ENCODE data around the gene CRIM1. TPM values are rescaled to one million over a fixed set of nuclear protein-coding genes. Genes with fewer than 3 reads are reported as not detected.

The CRIM1 gene
- total RNA-seq, 1 donor from 2014 or later: 103 TPM

GRCh38 chr2:36469710-36470109 is 114.1 kb downstream of the CRIM1 start:
- DNase-seq (ENCODE audit: low read depth): no peak
- H3K4me3 ChIP-seq (ENCODE audit: low read depth, low read length): no peak overlapping the region
- peaks cover 3% of the 10 kb centered on the region for H3K36me3 ChIP-seq (ENCODE audit: control insufficient read depth, insufficient read depth, low read length)
- H3K27me3 ChIP-seq (ENCODE audit: control insufficient read depth, insufficient read depth, low read length): no peaks in the 10 kb centered on the region
- no peak for TF ChIP-seq CTCF (IDR thresholded peaks at IDR 0.05; ENCODE audit: insufficient read depth, low read length, poor library complexity, severe bottlenecking)

- Histone ChIP-seq H3K4me3 (ENCODE audit: low read depth, low read length) (no peak overlapping the region), H3K27me3 (ENCODE audit: control insufficient read depth, insufficient read depth, low read length) (no peaks in the 10 kb centered on the region), H3K36me3 (ENCODE audit: control insufficient read depth, insufficient read depth, low read length) (peaks cover 8% of the 10 kb centered on the region)
- no peak for DNase-seq (ENCODE audit: low read depth)
- no peak for TF ChIP-seq CTCF (IDR thresholded peaks at IDR 0.05; ENCODE audit: insufficient read depth, low read length, poor library complexity, severe bottlenecking)
Observed at GRCh38 chr2:36473230-36473629, 117.7 kb downstream of the CRIM1 start.

- DNase-seq (ENCODE audit: low read depth): peak; percentile 61
- Histone ChIP-seq H3K36me3 (ENCODE audit: control insufficient read depth, insufficient read depth, low read length) (peaks cover 7% of the 10 kb centered on the region), H3K27me3 (ENCODE audit: control insufficient read depth, insufficient read depth, low read length) (no peaks in the 10 kb centered on the region), H3K4me3 (ENCODE audit: low read depth, low read length) (no peak overlapping the region)
- no peak for TF ChIP-seq CTCF (IDR thresholded peaks at IDR 0.05; ENCODE audit: insufficient read depth, low read length, poor library complexity, severe bottlenecking)
Observed at GRCh38 chr2:36476411-36476810, 120.8 kb downstream of the CRIM1 start.

GRCh38 chr2:36477315-36477714 is 121.7 kb downstream of the CRIM1 start:
- no peak for DNase-seq (ENCODE audit: low read depth)
- Histone ChIP-seq H3K36me3 (ENCODE audit: control insufficient read depth, insufficient read depth, low read length) (peaks cover 9% of the 10 kb centered on the region), H3K4me3 (ENCODE audit: low read depth, low read length) (no peak overlapping the region), H3K27me3 (ENCODE audit: control insufficient read depth, insufficient read depth, low read length) (no peaks in the 10 kb centered on the region)
- TF ChIP-seq CTCF (IDR thresholded peaks at IDR 0.05; ENCODE audit: insufficient read depth, low read length, poor library complexity, severe bottlenecking): no peak

GRCh38 chr2:36477746-36478145 is 122.2 kb downstream of the CRIM1 start:
- no peak overlapping the region for H3K4me3 ChIP-seq (ENCODE audit: low read depth, low read length)
- H3K36me3 ChIP-seq (ENCODE audit: control insufficient read depth, insufficient read depth, low read length): peaks cover 8% of the 10 kb centered on the region
- DNase-seq (ENCODE audit: low read depth): no peak
- no peaks in the 10 kb centered on the region for H3K27me3 ChIP-seq (ENCODE audit: control insufficient read depth, insufficient read depth, low read length)
- TF ChIP-seq CTCF (IDR thresholded peaks at IDR 0.05; ENCODE audit: insufficient read depth, low read length, poor library complexity, severe bottlenecking): no peak

GRCh38 chr2:36478332-36478738 is 122.8 kb downstream of the CRIM1 start:
- no peak for DNase-seq (ENCODE audit: low read depth)
- TF ChIP-seq CTCF (IDR thresholded peaks at IDR 0.05; ENCODE audit: insufficient read depth, low read length, poor library complexity, severe bottlenecking): no peak
- no peak overlapping the region for H3K4me3 ChIP-seq (ENCODE audit: low read depth, low read length)
- H3K27me3 ChIP-seq (ENCODE audit: control insufficient read depth, insufficient read depth, low read length): no peaks in the 10 kb centered on the region
- peaks cover 8% of the 10 kb centered on the region for H3K36me3 ChIP-seq (ENCODE audit: control insufficient read depth, insufficient read depth, low read length)
